ENCODE measurements around the gene MAST4.

MAST4 gene

GRCh38 chr5:66881480-66882161, 285.4 kb downstream of the MAST4 start:
- no peak for DNase-seq

- DNase-seq = no peak
These were observed 286.5 kb downstream of the MAST4 start for GRCh38 chr5:66882606-66883227.

GRCh38 chr5:66884564-66885243, 288.5 kb downstream of the MAST4 start:
- no peak for DNase-seq

- DNase-seq = no peak
These were observed 290.7 kb downstream of the MAST4 start for GRCh38 chr5:66886941-66887340.

GRCh38 chr5:66888613-66889012, 292.4 kb downstream of the MAST4 start:
- no peak for DNase-seq

GRCh38 chr5:66889056-66889455, 292.9 kb downstream of the MAST4 start:
- no peak for DNase-seq

- DNase-seq = no peak
These were observed 293.3 kb downstream of the MAST4 start for GRCh38 chr5:66889524-66889923.

- DNase-seq = no peak
These were observed 295.2 kb downstream of the MAST4 start for GRCh38 chr5:66891184-66891925.

- no peak for DNase-seq
These were observed 296.5 kb downstream of the MAST4 start for GRCh38 chr5:66892716-66893115.

- DNase-seq = no peak
These were observed 298.5 kb downstream of the MAST4 start for GRCh38 chr5:66894480-66895240.

GRCh38 chr5:66896171-66896570, 300.0 kb downstream of the MAST4 start:
- no peak for DNase-seq

GRCh38 chr5:66897356-66897755, 301.2 kb downstream of the MAST4 start:
- DNase-seq = no peak

GRCh38 chr5:66898241-66898995, 302.2 kb downstream of the MAST4 start:
- DNase-seq = no peak

GRCh38 chr5:66903218-66903617, 307.0 kb downstream of the MAST4 start:
- no peak for DNase-seq

- DNase-seq = no peak
These were observed 307.5 kb downstream of the MAST4 start for GRCh38 chr5:66903709-66904108.

GRCh38 chr5:66904189-66904588, 308.0 kb downstream of the MAST4 start:
- no peak for DNase-seq

GRCh38 chr5:66906021-66906420, 309.8 kb downstream of the MAST4 start:
- DNase-seq = no peak

GRCh38 chr5:66908230-66908629, 312.0 kb downstream of the MAST4 start:
- DNase-seq = no peak

- no peak for DNase-seq
These were observed 313.2 kb downstream of the MAST4 start for GRCh38 chr5:66909364-66909763.

GRCh38 chr5:66912787-66913186, 316.6 kb downstream of the MAST4 start:
- no peak for DNase-seq

GRCh38 chr5:66915531-66915930, 319.3 kb downstream of the MAST4 start:
- DNase-seq = no peak

- no peak for DNase-seq
These were observed 326.7 kb downstream of the MAST4 start for GRCh38 chr5:66922881-66923280.
